Measurements from ENCODE around the gene RNASE8.

RNASE8 gene

DNA sequence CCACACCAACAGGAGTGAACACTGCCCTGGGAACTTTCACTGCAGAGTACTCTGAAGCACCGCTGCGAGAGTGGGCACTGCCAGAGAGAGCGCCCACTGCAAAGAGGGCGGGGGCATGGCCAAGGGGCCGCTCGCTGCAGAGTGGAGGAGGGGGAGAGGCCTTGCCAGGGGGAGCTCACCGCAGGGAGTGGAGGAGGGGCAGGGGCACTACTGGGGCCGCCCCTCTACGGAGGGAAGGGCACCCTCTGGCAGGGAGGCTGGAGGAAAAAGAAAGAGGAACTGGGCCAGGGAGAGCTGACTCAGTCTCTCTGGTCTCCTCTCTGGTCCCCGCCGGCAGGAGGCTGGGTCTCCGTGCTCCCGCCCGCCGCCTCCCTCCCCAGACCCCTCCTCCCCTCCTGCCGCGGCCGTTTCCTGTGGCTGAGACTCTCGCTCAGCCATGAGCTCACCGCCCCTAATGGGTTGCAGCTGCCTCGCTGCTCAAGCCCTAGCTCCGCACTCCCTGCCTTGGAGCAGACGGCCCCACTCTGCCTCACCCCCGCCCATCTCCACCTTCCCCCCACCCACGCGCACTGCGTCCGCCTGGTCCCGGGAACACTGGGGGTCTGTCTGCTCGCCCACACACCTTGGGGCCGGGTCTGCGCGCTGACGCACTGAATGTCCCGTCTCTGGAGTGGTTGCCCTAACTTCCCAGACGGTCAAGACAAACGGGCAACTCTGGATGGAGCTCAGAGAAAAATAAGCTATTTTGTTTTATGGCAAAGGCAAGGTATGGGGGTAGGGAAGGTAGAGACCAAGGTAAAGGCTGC, 13.8 kb downstream of the RNASE8 start:
- peak; percentile 60 for DNase-seq (ENCODE audit: low read depth, low spot score)
- peak overlapping the region; percentile 49 for H3K27ac ChIP-seq

DNA sequence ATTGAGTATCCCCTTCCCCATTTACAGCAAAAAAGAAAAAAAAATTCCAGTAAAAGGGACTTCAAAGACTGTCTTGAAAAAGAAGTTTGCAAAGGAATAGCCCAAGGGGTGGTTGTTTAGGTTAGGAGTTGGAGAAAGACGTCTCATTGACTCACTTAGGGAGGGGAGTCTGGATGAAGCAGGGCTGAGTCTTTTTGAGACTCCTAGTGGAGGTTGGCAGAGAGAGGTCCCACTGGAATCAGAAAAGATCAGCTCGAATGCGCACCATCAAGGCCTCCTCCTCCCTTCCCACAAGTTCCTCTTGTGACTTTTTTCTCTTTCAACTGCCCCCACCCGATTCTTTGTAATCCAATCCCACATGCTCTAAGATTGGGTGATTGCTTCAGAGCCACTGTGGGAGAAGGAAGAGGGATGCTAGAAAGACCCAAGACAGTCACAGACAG, 14.4 kb downstream of the RNASE8 start:
- peak overlapping the region; percentile 49 for H3K27ac ChIP-seq

DNA sequence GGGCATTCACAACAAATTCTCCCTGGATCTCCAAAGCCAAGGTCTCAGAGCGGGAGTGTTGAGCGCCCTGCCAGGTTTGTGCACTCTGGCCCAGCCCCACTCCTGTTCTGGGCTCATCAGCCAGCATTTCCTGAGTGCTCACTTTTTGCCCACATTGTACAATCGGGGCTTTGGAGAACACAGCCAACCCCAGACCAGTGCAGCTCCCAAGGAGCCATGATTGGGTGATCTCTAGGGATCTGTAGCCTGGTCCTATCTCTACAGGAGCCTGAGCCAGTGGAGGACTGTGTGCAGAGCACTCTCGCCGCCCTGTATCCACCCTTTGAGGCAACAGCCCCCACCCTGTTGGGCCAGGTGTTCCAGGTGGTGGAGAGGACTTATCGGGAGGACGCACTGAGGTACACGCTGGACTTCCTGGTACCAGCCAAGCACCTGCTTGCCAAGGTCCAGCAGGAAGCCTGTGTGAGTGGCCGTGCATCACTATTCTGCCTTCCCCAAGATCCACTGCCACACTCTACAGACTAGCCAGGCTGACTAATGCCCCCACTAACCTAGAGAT, 15.2 kb downstream of the RNASE8 start:
- DNase-seq (ENCODE audit: low read depth, low spot score): no peak
- H3K27ac ChIP-seq: no peak overlapping the region

More for the DNA sequence above, 14.4 kb downstream of the RNASE8 start:
- DNase-seq (ENCODE audit: low read depth, low spot score): no peak

DNA sequence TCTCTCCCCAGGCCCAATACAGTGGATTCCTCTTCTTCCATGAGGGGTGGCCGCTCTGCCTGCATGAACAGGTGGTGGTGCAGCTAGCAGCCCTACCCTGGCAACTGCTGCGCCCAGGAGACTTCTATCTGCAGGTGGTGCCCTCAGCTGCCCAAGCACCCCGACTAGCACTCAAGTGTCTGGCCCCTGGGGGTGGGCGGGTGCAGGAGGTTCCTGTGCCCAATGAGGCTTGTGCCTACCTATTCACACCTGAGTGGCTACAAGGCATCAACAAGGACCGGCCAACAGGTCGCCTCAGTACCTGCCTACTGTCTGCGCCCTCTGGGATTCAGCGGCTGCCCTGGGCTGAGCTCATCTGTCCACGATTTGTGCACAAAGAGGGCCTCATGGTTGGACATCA, 16.3 kb downstream of the RNASE8 start:
- no peak for DNase-seq (ENCODE audit: low read depth, low spot score)
- H3K27ac ChIP-seq: no peak overlapping the region

DNA sequence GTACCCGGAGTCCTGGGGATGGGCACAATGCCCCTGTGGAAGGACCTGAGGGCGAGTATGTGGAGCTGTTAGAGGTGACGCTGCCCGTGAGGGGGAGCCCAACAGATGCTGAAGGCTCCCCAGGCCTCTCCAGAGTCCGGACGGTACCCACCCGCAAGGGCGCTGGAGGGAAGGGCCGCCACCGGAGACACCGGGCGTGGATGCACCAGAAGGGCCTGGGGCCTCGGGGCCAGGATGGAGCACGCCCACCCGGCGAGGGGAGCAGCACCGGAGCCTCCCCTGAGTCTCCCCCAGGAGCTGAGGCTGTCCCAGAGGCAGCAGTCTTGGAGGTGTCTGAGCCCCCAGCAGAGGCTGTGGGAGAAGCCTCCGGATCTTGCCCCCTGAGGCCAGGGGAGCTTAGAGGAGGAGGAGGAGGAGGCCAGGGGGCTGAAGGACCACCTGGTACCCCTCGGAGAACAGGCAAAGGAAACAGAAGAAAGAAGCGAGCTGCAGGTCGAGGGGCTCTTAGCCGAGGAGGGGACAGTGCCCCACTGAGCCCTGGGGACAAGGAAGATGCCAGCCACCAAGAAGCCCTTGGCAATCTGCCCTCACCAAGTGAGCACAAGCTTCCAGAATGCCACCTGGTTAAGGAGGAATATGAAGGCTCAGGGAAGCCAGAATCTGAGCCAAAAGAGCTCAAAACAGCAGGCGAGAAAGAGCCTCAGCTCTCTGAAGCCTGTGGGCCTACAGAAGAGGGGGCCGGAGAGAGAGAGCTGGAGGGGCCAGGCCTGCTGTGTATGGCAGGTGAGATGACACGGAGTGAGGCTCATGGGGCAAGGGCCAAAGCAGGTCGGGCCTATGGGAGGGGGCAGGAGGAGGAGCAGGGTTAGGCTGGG, 17.0 kb downstream of the RNASE8 start:
- no peak for DNase-seq (ENCODE audit: low read depth, low spot score)
- no peak overlapping the region for H3K27ac ChIP-seq

DNA sequence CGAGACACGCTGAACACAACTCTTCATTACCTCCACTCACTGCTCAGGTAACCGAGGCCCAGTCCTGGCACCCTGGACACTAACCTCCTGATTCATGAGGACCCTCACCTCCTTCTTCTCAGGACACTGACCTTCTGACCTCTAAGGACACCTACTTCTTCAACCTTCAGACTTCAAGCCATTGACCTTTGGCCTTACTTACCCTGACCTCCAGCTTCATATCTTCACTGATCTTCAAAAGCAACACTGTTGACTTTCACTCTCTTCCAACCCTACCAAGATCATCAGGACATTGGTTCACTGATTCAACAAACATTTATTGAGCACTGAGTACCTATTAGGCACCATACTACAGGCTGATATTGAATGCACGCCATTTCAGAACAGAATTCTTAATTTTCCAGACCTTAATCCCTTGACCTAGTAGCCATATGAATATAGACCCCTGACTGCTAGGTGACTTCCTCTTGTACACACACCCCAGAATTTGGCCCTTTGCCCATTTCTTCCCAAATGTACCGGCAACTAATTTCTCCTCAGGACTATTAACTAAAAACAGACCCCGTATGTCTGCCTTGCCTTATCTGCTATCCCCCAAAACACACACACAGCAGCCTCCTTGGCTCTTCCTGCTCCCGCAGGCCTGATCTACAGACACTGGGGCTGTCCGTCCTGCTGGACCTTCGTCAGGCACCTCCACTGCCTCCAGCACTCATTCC, 18.3 kb downstream of the RNASE8 start:
- no peak for DNase-seq (ENCODE audit: low read depth, low spot score)

DNA sequence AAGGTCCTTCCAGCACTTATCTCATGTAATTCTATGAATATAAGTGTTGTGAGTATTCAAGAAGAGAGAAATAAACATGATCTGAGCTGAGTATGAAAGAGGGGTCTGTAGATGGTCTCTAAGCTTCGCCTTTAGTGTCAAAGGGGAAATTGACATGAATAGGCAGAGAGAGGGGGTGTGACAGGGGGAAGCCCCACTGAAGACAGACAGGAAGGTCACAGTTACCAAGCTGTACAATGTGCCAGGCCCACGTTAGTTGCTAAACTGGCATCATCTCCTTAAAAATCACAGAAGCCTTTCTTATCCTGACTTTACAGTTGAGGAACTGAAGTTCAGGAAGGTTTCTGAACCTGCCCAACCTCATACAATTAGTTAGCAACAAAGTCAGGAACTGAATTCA, 20.1 kb downstream of the RNASE8 start:
- no peak for DNase-seq (ENCODE audit: low read depth, low spot score)
- H3K27ac ChIP-seq: no peak overlapping the region

More for the DNA sequence above, 18.3 kb downstream of the RNASE8 start:
- H3K27ac ChIP-seq: no peak overlapping the region

DNA sequence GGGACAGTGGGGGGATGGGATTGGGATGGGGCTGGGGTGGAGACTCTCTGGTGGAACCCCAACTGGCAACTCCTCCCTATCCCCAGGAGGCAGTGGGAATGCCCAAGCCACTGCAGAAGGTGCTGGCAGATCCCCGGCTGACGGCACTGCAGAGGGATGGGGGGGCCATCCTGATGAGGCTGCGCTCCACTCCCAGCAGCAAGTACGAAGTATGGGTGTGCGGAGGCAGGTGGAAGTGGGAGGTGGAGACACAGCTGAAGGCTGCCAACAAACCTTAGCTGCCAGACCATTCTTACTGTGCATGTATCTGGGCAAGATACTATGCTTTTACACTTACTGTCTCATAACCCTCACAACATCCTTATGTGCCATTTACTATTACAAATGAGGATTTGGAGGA, 20.7 kb downstream of the RNASE8 start:
- no peak overlapping the region for H3K27ac ChIP-seq
- no peak for DNase-seq (ENCODE audit: low read depth, low spot score)

DNA sequence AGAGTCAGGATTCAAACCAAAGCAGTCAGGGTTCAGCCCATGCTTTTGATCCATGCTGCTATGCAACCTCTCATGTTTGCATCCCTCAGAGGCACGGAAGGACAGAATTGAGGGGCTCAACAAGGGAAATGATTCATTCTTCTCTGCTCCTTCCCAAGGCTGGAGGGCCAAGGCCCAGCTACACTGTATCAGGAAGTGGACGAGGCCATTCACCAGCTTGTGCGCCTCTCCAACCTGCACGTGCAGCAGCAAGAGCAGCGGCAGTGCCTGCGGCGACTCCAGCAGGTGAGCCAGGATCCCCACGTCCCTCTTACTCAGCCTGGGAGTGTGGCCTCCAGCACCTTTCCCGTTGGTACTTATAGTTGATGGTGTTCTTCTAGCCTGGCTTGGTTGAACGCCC, 21.1 kb downstream of the RNASE8 start:
- H3K27ac ChIP-seq: no peak overlapping the region
- DNase-seq (ENCODE audit: low read depth, low spot score): no peak

DNA sequence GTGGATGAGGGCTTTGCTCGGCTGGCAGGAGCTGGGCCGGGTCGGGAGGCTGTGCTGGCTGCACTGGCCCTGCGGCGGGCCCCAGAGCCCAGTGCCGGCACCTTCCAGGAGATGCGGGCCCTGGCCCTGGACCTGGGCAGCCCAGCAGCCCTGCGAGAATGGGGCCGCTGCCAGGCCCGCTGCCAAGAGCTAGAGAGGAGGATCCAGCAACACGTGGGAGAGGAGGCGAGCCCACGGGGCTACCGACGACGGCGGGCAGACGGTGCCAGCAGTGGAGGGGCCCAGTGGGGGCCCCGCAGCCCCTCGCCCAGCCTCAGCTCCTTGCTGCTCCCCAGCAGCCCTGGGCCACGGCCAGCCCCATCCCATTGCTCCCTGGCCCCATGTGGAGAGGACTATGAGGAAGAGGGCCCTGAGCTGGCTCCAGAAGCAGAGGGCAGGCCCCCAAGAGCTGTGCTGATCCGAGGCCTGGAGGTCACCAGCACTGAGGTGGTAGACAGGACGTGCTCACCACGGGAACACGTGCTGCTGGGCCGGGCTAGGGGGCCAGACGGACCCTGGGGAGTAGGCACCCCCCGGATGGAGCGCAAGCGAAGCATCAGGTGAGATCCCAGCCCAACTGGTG, 24.0 kb downstream of the RNASE8 start:
- H3K27ac ChIP-seq: no peak overlapping the region
- no peak for DNase-seq (ENCODE audit: low read depth, low spot score)

DNA sequence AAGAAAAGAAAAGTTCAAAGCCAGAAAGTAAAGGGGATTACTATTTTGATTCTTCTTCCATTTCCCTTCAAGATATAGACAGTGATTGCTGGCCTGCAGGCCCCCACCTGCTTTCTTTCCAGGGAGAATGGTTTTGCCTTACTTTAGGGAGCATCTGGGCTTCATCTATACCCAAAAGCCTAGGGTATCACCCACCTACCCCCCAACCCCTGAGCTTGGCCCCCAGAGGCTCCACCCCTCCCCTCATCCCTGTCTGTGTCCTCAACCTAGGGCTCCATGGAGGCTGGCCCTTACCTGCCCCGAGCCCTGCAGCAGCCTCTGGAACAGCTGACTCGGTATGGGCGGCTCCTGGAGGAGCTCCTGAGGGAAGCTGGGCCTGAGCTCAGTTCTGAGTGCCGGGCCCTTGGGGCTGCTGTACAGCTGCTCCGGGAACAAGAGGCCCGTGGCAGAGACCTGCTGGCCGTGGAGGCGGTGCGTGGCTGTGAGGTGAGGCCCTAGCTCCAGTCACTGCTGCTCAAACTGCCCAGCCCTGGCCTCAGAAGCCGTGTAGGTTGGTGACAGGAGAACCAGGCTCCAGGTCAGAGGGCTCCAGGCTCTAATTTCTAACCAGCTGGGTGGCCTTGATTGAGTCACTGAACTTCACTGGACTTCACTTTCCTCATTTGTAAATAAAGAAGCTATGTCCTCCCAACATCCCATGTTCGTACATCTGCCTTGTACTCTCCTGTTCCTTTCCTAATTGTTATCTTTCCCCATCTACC, 26.1 kb downstream of the RNASE8 start:
- DNase-seq (ENCODE audit: low read depth, low spot score): no peak
- no peak overlapping the region for H3K27ac ChIP-seq

DNA sequence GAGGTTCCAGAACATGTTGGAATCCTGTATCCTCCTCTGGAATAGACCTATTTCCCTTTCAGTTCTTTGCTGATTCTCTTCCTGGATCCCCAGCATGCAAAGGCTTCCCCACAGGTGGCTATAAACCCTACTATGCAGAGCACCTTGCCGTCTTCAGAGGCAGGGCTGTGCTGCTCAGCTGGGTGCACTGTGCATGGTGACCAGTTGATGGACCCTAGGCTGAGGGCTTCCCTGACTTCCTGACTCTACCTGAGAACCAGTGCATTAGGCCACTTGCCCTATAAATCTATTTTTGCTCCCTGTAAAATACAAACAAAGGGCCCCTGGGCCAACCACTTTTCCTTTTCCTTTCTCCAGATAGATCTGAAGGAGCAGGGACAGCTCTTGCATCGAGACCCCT, 26.8 kb downstream of the RNASE8 start:
- H3K27ac ChIP-seq: peak overlapping the region; percentile 8
- no peak for DNase-seq (ENCODE audit: low read depth, low spot score)

DNA sequence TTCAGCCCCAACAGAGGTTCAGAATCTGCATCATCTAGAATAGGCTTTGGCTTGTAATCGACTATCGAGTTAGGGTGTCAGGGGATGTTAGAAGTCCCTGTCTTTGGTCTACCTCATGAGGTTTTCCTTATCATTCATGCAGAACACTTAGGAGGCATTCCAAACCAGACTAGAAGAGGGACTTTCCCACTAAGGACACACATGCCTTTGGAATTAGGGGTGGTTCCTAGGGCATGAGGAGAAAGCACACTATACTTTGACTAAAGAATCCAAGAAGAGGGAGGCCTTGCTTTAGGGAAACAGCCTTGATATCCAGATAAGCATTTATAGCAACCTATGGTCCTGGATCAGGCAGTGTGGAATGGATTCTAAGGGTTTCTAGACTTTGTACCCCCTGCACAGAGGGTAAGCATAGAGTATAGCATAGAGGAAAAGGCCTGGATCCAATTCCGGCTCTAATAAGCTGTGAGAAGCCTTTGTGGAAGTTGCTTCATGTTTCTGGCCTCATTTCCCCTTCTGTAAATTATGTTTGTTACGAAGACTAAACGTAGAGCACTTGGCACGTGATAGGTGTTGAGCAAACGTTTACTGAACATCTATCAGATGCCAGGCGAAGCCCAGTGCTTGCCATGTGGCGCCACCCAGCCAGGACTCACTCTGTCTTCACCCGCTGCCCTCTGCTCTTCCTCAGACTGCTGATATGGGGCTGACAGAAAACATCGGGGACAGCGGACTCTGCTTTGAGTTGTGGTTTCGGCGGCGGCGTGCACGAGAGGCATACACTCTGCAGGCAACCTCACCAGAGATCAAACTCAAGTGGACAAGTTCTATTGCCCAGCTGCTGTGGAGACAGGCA, 27.6 kb downstream of the RNASE8 start:
- peak overlapping the region; percentile 8 for H3K27ac ChIP-seq
- DNase-seq (ENCODE audit: low read depth, low spot score): no peak

DNA sequence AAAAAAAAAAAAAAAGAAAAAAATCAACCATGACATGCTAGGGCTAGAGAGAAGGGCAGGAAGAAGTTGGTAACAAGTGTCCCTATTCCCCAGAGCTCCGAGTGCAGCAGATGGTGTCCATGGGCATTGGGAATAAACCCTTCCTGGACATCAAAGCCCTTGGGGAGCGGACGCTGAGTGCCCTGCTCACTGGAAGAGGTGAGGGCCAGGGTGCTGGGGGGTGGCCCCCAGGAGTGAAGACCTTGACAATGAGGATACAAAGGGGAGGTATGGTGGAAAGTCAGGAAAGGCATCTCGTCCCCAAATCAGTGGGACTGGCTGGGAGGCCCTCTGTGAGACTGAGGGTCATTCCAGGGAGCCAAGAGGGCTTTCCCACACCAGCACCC, 29.3 kb downstream of the RNASE8 start:
- no peak for DNase-seq (ENCODE audit: low read depth, low spot score)
- H3K27ac ChIP-seq: no peak overlapping the region

DNA sequence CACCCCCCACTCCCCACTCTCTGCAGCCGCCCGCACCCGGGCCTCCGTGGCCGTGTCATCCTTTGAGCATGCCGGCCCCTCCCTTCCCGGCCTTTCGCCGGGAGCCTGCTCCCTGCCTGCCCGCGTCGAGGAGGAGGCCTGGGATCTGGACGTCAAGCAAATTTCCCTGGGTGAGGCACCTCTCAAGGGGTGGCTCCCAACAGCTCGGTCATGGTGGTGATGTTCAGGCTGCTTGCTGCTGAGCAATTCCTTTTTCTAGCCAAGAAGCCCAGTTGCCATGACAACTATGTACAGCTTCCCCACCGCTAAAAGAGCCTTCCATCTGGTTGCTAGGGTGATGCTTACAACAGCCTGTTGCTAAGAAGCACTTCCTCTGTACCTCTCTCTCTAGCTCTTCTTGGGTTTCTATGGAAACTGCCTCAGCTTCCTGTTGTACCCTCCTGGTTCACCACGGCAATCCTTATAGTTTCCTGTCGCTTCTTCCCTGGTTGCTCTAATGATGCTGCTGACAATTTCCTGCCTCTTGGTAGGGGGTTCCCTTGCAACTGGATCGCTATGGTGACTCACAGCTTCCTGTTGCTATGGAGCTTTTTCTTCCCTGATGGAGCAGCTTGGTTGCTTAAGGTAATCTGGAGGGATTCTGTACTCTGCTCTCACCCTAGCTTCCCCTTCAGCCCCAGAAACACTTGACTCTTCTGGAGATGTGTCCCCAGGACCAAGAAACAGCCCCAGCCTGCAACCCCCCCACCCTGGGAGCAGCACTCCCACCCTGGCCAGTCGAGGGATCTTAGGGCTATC, 29.9 kb downstream of the RNASE8 start:
- DNase-seq (ENCODE audit: low read depth, low spot score): no peak
- no peak overlapping the region for H3K27ac ChIP-seq

DNA sequence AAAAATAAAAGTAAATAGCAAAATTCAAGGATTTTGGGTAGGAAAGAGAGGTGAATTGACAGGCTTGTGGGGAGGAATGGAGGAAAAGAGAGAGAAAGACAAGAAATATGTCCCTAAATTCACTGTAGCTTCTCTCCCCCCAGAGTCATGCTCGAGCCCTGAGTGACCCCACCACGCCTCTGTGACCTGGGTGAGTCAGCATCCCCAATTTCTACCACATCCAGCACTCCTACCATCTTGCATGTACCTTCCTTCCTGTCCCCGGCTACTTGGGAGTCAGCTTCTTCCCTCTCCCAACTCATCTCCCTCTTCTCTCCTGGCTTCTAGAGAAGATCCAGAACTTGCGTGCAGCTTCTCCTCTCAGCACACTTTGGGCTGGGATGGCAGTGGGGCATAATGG, 31.1 kb downstream of the RNASE8 start:
- DNase-seq (ENCODE audit: low read depth, low spot score): no peak
- H3K27ac ChIP-seq: no peak overlapping the region

DNA sequence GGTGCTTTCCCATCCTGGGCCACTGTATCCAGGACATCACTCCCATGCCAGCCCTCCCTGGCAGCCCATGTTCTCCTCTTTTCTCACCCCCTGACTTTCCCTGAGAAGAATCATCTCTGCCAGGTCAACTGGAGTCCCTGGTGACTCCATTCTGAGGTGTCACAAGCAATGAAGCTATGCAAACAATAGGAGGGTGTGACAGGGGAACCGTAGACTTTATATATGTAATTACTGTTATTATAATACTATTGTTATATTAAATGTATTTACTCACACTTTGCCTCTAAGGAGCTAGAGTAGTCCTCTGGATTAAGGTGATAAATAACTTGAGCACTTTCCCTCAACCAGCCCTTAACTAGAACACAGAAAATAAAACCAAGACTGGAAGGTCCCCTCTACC, 31.6 kb downstream of the RNASE8 start:
- DNase-seq (ENCODE audit: low read depth, low spot score): no peak
- H3K27ac ChIP-seq: no peak overlapping the region

DNA sequence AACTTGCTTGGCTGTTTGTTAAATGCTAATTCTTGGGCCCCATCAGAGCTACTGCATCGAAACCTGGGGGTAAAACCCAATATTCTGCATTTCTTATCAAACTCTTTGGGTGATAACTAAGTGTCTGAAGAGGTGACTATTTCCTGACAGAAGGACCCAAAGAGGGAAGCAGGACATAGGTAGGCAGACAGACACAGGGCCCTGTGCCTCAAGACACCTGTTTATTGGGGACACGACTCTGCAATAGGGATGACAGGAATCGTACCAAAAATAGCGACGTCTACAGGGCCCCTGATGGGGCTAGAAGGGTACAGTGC, 32.2 kb downstream of the RNASE8 start:
- DNase-seq (ENCODE audit: low read depth, low spot score): no peak
- H3K27ac ChIP-seq: no peak overlapping the region

Measured in epithelial cell of prostate (primary cell).